IMR-90 (cell line): ENCODE results near the gene RAC3. TPM values are rescaled to one million over a fixed set of nuclear protein-coding genes. Genes with fewer than 3 reads are reported as not detected.

Experiments
- ATAC-seq: fragments of 200-7000 bp; cut with Tn5 transposase; 2 replicates; pipeline ENCODE4 v1.9.1; 2020; ENCODE audit warnings: low read depth, mild to moderate bottlenecking, moderate library complexity
- BruUV-seq: library from RNA; stranded (reverse); fragments of 400-500 nt; replicated peaks from 2 replicates; lab custom pipeline; 2021; lab: Mats Ljungman, UMichigan
- CTCF ChIA-PET: fragments of 300-600 bp; formaldehyde crosslinking; extraction: SDS; loops from one replicate; lab custom pipeline; 2021; ENCODE audit warnings: antibody characterized with exemption; lab: Yijun Ruan, JAX
- POLR2A ChIA-PET: fragments of 300-600 bp; sonication (Branson Sonifier 250); formaldehyde crosslinking; loops from one replicate; lab custom pipeline; 2022; ENCODE audit warnings: antibody characterized with exemption; ENCODE audit not compliant: unreplicated experiment; lab: Charles Lee
- DNase-seq: peaks from one replicate; pipeline ENCODE4 v3.0.0; 2013
- H2AFZ ChIP-seq: replicated peaks from 2 replicates; pipeline ENCODE3; 2013; ENCODE audit warnings: low read length, mild to moderate bottlenecking; ENCODE audit not compliant: poor library complexity
- H2AK5ac ChIP-seq: 2 replicates; pipeline ENCODE4 v1.6.1; 2013; ENCODE audit warnings: low read depth, low read length, inconsistent platforms
- H2AK9ac ChIP-seq: replicated peaks from 2 replicates; pipeline ENCODE3; 2013; ENCODE audit warnings: mild to moderate bottlenecking, low read depth, low read length, moderate library complexity; ENCODE audit not compliant: poor library complexity
- H2BK120ac ChIP-seq: 2 replicates; pipeline ENCODE4 v1.6.1; 2013; ENCODE audit warnings: low read depth, low read length, inconsistent platforms
- H2BK15ac ChIP-seq: 3 replicates; pipeline ENCODE4 v1.6.1; 2013; ENCODE audit warnings: low read depth, low read length, inconsistent platforms
- H2BK20ac ChIP-seq: 2 replicates; pipeline ENCODE4 v1.6.1; 2013; ENCODE audit warnings: low read depth, mild to moderate bottlenecking, inconsistent platforms, low read length, moderate library complexity
- H2BK5ac ChIP-seq: 2 replicates; pipeline ENCODE4 v1.6.1; 2013; ENCODE audit warnings: mild to moderate bottlenecking, low read depth, low read length, inconsistent platforms; ENCODE audit not compliant: poor library complexity, severe bottlenecking
- H3K14ac ChIP-seq: replicated peaks from 2 replicates; pipeline ENCODE4 v1.6.1; 2013; ENCODE audit warnings: low read depth, low read length, inconsistent platforms
- H3K18ac ChIP-seq: 2 replicates; pipeline ENCODE4 v1.6.1; 2013; ENCODE audit warnings: low read depth, low read length, control low read depth
- H3K23ac ChIP-seq: 2 replicates; pipeline ENCODE4 v1.6.1; 2013; ENCODE audit warnings: low read depth, low read length, inconsistent platforms
- H3K27ac ChIP-seq: 2 replicates; pipeline ENCODE4 v1.5.1; 2013; ENCODE audit warnings: mild to moderate bottlenecking, control low read depth, low read length; ENCODE audit not compliant: insufficient read depth
- H3K27me3 ChIP-seq: 2 replicates; pipeline ENCODE4 v1.6.1; 2013; ENCODE audit warnings: low read length; ENCODE audit not compliant: control insufficient read depth, insufficient read depth
- H3K36me3 ChIP-seq: 2 replicates; pipeline ENCODE4 v1.6.1; 2013; ENCODE audit warnings: low read length, mixed read lengths; ENCODE audit not compliant: control insufficient read depth, insufficient read depth
- H3K4ac ChIP-seq: 2 replicates; pipeline ENCODE4 v1.6.1; 2013; ENCODE audit warnings: low read depth, low read length, inconsistent platforms
- H3K4me1 ChIP-seq: 2 replicates; pipeline ENCODE4 v1.6.1; 2013; ENCODE audit warnings: low read length, mixed read lengths; ENCODE audit not compliant: control insufficient read depth, insufficient read depth
- H3K4me2 ChIP-seq: 2 replicates; pipeline ENCODE4 v1.6.1; 2013; ENCODE audit warnings: low read depth, mild to moderate bottlenecking, control low read depth, low read length, moderate library complexity
- H3K4me3 ChIP-seq: 2 replicates; pipeline ENCODE4 v1.5.1; 2013; ENCODE audit warnings: low read depth, mild to moderate bottlenecking, control low read depth, low read length, moderate library complexity; ENCODE audit not compliant: insufficient read depth
- H3K56ac ChIP-seq: 2 replicates; pipeline ENCODE4 v1.6.1; 2013; ENCODE audit warnings: low read length, inconsistent platforms; ENCODE audit not compliant: insufficient read depth; ENCODE audit errors: extremely low read depth
- H3K79me1 ChIP-seq, 2 experiments: 2 replicates each; pipeline ENCODE4 v1.6.1; 2013; ENCODE audit warnings: low read length in 2 of 2, inconsistent platforms in 1 of 2, low read depth in 1 of 2
- H3K9ac ChIP-seq: 2 replicates; pipeline ENCODE4 v1.6.1; 2013; ENCODE audit warnings: low read depth, low read length, control low read depth
- H3K9me1 ChIP-seq: 2 replicates; pipeline ENCODE4 v1.6.1; 2013; ENCODE audit warnings: low read length, inconsistent platforms; ENCODE audit not compliant: insufficient read depth
- H3K9me3 ChIP-seq: 2 replicates; pipeline ENCODE4 v1.6.1; 2013; ENCODE audit warnings: low read length; ENCODE audit not compliant: control insufficient read depth, insufficient read depth
- H4K20me1 ChIP-seq: 2 replicates; pipeline ENCODE4 v1.6.1; 2013; ENCODE audit warnings: low read length, inconsistent platforms; ENCODE audit not compliant: insufficient read depth
- H4K5ac ChIP-seq: 2 replicates; pipeline ENCODE4 v1.6.1; 2013; ENCODE audit warnings: mild to moderate bottlenecking, low read depth, low read length, control low read depth
- H4K8ac ChIP-seq, 2 experiments: 2 replicates each; pipeline ENCODE4 v1.6.1; 2013; ENCODE audit warnings: low read depth in 2 of 2, low read length in 2 of 2, control low read depth in 1 of 2, inconsistent platforms in 1 of 2
- H4K91ac ChIP-seq: 2 replicates; pipeline ENCODE4 v1.6.1; 2013; ENCODE audit warnings: low read depth, low read length, inconsistent platforms; ENCODE audit not compliant: insufficient read depth
- BHLHE40 ChIP-seq: fragments of 150-350 bp; IDR thresholded peaks from 2 replicates; pipeline ENCODE4 v1.6.1; 2016; ENCODE audit warnings: mild to moderate bottlenecking, low read depth, low read length
- CEBPB ChIP-seq: IDR thresholded peaks from 2 replicates; pipeline ENCODE4 v1.6.1; 2012; ENCODE audit warnings: low read depth, low read length, improper control_type of control experiment
- CHD1 ChIP-seq: IDR thresholded peaks from 2 replicates; pipeline ENCODE4 v1.6.1; 2012; ENCODE audit warnings: low read depth, low read length, improper control_type of control experiment
- FOS ChIP-seq: fragments of 150-350 bp; IDR thresholded peaks from 2 replicates; pipeline ENCODE4 v1.6.1; 2016; ENCODE audit warnings: low read depth, low read length
- MAFK ChIP-seq: IDR thresholded peaks from 2 replicates; pipeline ENCODE4 v1.6.1; 2012; ENCODE audit warnings: low read depth, low read length, improper control_type of control experiment
- MAZ ChIP-seq: IDR thresholded peaks from 2 replicates; pipeline ENCODE4 v1.6.1; 2012; ENCODE audit warnings: low read depth, mild to moderate bottlenecking, low read length, improper control_type of control experiment, moderate library complexity, borderline replicate concordance
- MXI1 ChIP-seq: IDR thresholded peaks from 2 replicates; pipeline ENCODE4 v1.6.1; 2012; ENCODE audit warnings: low read depth, mild to moderate bottlenecking, low read length, moderate library complexity, borderline replicate concordance
- NFE2L2 ChIP-seq: fragments of 150-350 bp; IDR thresholded peaks from 2 replicates; pipeline ENCODE4 v1.6.1; 2016; ENCODE audit warnings: low read depth, mild to moderate bottlenecking, low read length
- POLR2A ChIP-seq: IDR thresholded peaks from 2 replicates; pipeline ENCODE4 v1.6.1; 2012; ENCODE audit warnings: mild to moderate bottlenecking, low read depth, low read length
- RAD21 ChIP-seq: IDR thresholded peaks from 2 replicates; pipeline ENCODE4 v1.6.1; 2012; ENCODE audit warnings: low read length, improper control_type of control experiment
- RCOR1 ChIP-seq: IDR thresholded peaks from 2 replicates; pipeline ENCODE4 v1.6.1; 2012; ENCODE audit warnings: mild to moderate bottlenecking, low read length, improper control_type of control experiment; ENCODE audit not compliant: insufficient replicate concordance
- RFX5 ChIP-seq: IDR thresholded peaks from 2 replicates; pipeline ENCODE4 v1.8.0; 2012; ENCODE audit warnings: low read depth, mild to moderate bottlenecking, low read length, moderate library complexity
- SMC3 ChIP-seq: fragments of 150-350 bp; IDR thresholded peaks from 2 replicates; pipeline ENCODE4 v1.6.1; 2016; ENCODE audit warnings: low read depth, mild to moderate bottlenecking, antibody characterized with exemption, low read length, moderate library complexity
- WGBS, 2 experiments: methylation state at CpG; one replicate each; pipeline versions ENCODE4 v1.1.5 to v1.1.7; 2013; ENCODE audit warnings: missing lambda C conversion rate in 2 of 2; ENCODE audit not compliant: insufficient read length in 1 of 2; ENCODE audit errors: extremely low coverage in 2 of 2; 5-methylcytosine and 5-hydroxymethylcytosine counted together
- dilution Hi-C: fragments of 300-500 bp; cut with HindIII; formaldehyde crosslinking; loops from one replicate; pipeline ENCODE4 v1.14.3; 2018; ENCODE audit warnings: low sequenced_read_pairs; ENCODE audit not compliant: unreplicated experiment
- in situ Hi-C: fragments of 300-500 bp; cut with MboI; formaldehyde crosslinking; loops from 3 replicates; pipeline ENCODE4 v1.14.3; 2019; ENCODE audit warnings: low sequenced_read_pairs, inconsistent platforms, mixed read lengths
- intact Hi-C: fragments of 100-400 bp; cut with micrococcal nuclease; formaldehyde crosslinking; loops from 2 replicates; pipeline ENCODE4 v1.10.0; 2022
- polyA plus RNA-seq, 3 experiments: library from polyadenylated mRNA; depleted of rRNA; stranded (reverse); fragments of >200 nt; gene quantifications; 2 replicates each; pipeline ENCODE4 v1.2.3, GENCODE V29; 2012; ENCODE audit warnings: low replicate concordance in 1 of 3
- total RNA-seq: library from RNA; depleted of rRNA; stranded (reverse); fragments of >200 nt; gene quantifications from 2 replicates; pipeline ENCODE4 v1.2.3, GENCODE V29; 2012
- TF ChIP-seq, protein P1 (sequence below): fragments of 150-350 bp; IDR thresholded peaks from 2 replicates; pipeline ENCODE4 v1.6.1; 2017; ENCODE audit warnings: mild to moderate bottlenecking, antibody characterized with exemption, low read length, low read depth
- TF ChIP-seq, protein P2 (sequence below): conservative IDR thresholded peaks from 2 replicates; pipeline ENCODE4 v1.5.1; 2012; ENCODE audit warnings: mild to moderate bottlenecking, low read depth, low read length, improper control_type of control experiment
- TF ChIP-seq, protein P3 (sequence below): fragments of 150-350 bp; IDR thresholded peaks from 2 replicates; pipeline ENCODE4 v1.6.1; 2016; ENCODE audit warnings: low read depth, mild to moderate bottlenecking, low read length, moderate library complexity, borderline replicate concordance

The RAC3 gene
- total and polyA plus RNA-seq, 2 of the 4 experiments (the other 2 are of a cell fraction) = 5.7 to 23.4 TPM

DNA sequence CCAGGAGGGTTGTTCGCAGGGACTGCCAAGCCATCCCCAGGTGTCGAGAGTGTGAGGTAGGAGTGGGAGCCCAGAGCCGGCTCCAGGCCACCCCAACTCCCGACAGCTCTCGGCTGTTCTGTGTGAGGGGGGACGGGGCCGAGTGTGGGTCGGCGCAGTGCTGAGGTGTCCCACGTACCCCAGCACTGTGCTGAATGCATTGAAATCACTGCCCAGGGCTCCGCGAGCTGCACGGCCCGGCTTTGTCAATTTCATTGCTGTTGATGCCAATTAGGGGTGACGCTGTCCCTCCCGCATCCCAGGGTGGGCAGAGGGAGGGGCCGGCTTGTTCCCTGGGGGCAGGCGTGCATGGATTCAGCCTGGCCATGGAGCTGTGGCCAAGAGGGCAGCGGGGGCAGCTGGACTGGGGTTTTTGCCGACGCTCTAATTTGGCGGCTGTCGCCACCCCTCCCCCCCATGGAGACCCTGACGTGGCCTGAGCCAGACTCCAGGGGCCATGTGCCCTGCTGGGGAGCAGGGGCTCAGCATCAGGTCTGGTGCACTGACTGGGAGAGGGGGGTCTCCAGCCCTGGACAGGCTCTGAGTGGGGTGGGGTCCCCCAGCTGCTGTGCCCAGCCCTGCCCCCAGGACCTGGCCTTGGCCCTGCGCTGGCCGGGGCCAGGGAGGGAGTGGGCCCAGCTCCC lies 23.1 kb upstream of the RAC3 start:
- 94% methylated on average over 7 of the region's 26 CpGs; no CpG with 5 or more reads in 1 of the 2 experiments for WGBS, 2 experiments

More for the DNA sequence above, 23.1 kb upstream of the RAC3 start:
- Histone ChIP-seq H3K4me3 (no peak overlapping the region), H2AK9ac (no peak overlapping the region), H2BK120ac (no peak overlapping the region), H4K8ac (no peak overlapping the region), H3K18ac (no peak overlapping the region), H2AFZ (no peak overlapping the region), H3K27me3 (no peaks in the 10 kb centered on the region), H2BK5ac (no peak overlapping the region), H3K9me3 (no peaks in the 10 kb centered on the region), H3K79me1 (peaks cover 5 to 23% of the 10 kb centered on the region in 2 experiments; a peak in 3 of 4 replicates), H4K5ac (no peak overlapping the region), H4K91ac (no peak overlapping the region), H2AK5ac (no peak overlapping the region; the same call in 1 of the 2 replicates), H2BK20ac (no peak overlapping the region), H3K14ac (no peak overlapping the region), H3K4ac (no peak overlapping the region), H3K4me2 (no peak overlapping the region), H2BK15ac (no peak overlapping the region), H3K36me3 (peaks cover 3% of the 10 kb centered on the region; the same call in 1 of the 2 replicates), H3K27ac (no peak overlapping the region), H3K4me1 (peaks cover 21% of the 10 kb centered on the region), H3K23ac (no peak overlapping the region), H3K56ac (no peak overlapping the region), H4K20me1 (peaks cover under 1% of the 10 kb centered on the region; the same call in 1 of the 2 replicates), H3K9me1 (peaks cover 11% of the 10 kb centered on the region), H3K9ac (no peak overlapping the region)
- TF ChIP-seq, protein P1, sequence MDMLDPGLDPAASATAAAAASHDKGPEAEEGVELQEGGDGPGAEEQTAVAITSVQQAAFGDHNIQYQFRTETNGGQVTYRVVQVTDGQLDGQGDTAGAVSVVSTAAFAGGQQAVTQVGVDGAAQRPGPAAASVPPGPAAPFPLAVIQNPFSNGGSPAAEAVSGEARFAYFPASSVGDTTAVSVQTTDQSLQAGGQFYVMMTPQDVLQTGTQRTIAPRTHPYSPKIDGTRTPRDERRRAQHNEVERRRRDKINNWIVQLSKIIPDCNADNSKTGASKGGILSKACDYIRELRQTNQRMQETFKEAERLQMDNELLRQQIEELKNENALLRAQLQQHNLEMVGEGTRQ = no peak
- TF ChIP-seq BHLHE40 (no peak), MAFK (no peak), CHD1 (no peak), RFX5 (no peak), SMC3 (no peak), POLR2A (no peak), MXI1 (no peak), RAD21 (no peak), NFE2L2 (no peak), FOS (no peak), RCOR1 (no peak), MAZ (no peak), CEBPB (no peak)
- TF ChIP-seq, protein P2, sequence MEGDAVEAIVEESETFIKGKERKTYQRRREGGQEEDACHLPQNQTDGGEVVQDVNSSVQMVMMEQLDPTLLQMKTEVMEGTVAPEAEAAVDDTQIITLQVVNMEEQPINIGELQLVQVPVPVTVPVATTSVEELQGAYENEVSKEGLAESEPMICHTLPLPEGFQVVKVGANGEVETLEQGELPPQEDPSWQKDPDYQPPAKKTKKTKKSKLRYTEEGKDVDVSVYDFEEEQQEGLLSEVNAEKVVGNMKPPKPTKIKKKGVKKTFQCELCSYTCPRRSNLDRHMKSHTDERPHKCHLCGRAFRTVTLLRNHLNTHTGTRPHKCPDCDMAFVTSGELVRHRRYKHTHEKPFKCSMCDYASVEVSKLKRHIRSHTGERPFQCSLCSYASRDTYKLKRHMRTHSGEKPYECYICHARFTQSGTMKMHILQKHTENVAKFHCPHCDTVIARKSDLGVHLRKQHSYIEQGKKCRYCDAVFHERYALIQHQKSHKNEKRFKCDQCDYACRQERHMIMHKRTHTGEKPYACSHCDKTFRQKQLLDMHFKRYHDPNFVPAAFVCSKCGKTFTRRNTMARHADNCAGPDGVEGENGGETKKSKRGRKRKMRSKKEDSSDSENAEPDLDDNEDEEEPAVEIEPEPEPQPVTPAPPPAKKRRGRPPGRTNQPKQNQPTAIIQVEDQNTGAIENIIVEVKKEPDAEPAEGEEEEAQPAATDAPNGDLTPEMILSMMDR = no peak
- TF ChIP-seq, protein P3, sequence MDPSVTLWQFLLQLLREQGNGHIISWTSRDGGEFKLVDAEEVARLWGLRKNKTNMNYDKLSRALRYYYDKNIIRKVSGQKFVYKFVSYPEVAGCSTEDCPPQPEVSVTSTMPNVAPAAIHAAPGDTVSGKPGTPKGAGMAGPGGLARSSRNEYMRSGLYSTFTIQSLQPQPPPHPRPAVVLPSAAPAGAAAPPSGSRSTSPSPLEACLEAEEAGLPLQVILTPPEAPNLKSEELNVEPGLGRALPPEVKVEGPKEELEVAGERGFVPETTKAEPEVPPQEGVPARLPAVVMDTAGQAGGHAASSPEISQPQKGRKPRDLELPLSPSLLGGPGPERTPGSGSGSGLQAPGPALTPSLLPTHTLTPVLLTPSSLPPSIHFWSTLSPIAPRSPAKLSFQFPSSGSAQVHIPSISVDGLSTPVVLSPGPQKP = no peak
- dilution Hi-C loops (no loop called here), intact Hi-C loops (no loop called here), in situ Hi-C loops (no loop called here)
- ChIA-PET CTCF (no interaction called here), POLR2A (no interaction called here)
- DNase-seq (no peak), ATAC-seq (no peak)
- no TSS peak for BruUV-seq
